Measurements from ENCODE around the gene SCAF1. TPM values are rescaled to one million over a fixed set of nuclear protein-coding genes. Genes with fewer than 3 reads are reported as not detected.
A peak's percentile ranks its signal among the peaks of the same experiment; 100 is the strongest.

The SCAF1 gene
- total and polyA plus RNA-seq, 10 of the 15 experiments (the other 5 are each of a cell fraction or from before 2014, with no cell fraction given) = 0.18 to 77.0 (median 5.3) TPM

DNA sequence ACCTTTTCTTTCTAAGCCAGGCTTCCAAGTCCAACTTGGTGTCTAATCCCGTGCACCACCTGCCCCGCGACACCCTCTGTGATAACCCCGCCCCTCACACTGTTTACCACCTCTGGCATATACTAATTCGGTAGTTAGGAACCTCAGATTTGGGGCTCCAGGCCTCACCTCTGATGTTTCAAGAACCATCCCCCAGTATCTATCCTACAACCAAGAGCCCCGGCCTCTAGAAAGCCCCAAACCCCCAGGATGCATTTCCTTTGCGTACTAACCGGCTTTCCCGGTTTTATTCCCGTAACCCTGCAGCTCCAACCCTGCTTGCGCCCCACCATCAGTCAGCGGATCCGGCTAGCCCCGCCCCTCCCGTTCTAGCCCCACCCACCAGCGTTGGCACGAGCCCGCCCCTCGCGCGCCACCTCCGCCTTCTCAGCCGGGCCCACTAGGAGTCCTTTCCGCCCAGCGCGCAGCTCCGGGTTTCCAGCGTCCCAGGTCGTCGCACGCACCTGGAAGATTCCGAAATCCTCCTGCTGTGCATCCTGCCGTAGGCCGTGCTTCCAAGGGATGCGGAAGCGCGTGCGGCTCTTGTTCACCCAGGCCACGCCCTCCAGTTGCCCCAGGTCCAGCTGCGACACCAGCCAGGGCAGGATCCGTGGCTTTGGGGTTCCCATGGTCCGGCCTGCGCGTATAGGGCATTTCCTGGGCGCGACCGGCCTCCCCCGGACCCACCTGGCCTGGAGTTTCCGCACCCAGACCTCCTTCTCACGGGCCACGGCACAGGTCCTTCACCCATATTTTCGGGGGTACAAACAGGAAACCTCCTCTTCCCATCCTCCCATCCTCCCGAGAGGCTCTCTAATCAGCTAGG lies 22.4 kb downstream of the SCAF1 start (continued):
- TF ChIP-seq NFYB (IDR thresholded peaks at IDR 0.05; ENCODE audit: insufficient read depth, low read depth, low read length) (no peak), NRF1 (conservative IDR thresholded peaks at IDR 0.05; ENCODE audit: low read depth, low read length) (no peak)

- ChIA-PET CTCF (interaction anchor here (0.6 to 5.5 kb wide), 6 partner anchors 11 to 707 kb away, joined by 3 to 80 read pairs (median 8); partner anchors contain the start of genes PRMT1, PRRG2 and SCAF1), SMC1A (ENCODE audit: uncharacterized antibody, unreplicated experiment) (interaction anchor here (1.7 to 2.2 kb wide), 5 partner anchors 11 to 72 kb away, joined by 4 to 9 read pairs (median 7); partner anchors contain the start of gene RRAS), POLR2A (interaction anchor here (0.6 to 6.0 kb wide), 10 partner anchors 12 to 329 kb away, joined by 3 to 126 read pairs (median 5); partner anchors contain the start of genes AP2A1, NOSIP, PRMT1 and PRRG2), RAD21 (ENCODE audit: unreplicated experiment) (interaction anchor here (0.8 to 3.4 kb wide), 8 partner anchors 10 to 75 kb away, joined by 3 to 34 read pairs (median 6); partner anchors contain the start of genes PRMT1, RRAS and SCAF1)
- peaks cover 14% of the 10 kb centered on the region for H3K4me1 ChIP-seq (ENCODE audit: control insufficient read depth, insufficient read depth, low read length)
- no peaks in the 10 kb centered on the region for H3K9me3 ChIP-seq (replicated peaks; ENCODE audit: control insufficient read depth, insufficient read depth, low read length)
- peak overlapping the region; percentile 91 for H3K4me2 ChIP-seq (ENCODE audit: control insufficient read depth, insufficient read depth)
- intact Hi-C loops (cut with micrococcal nuclease; ENCODE audit: unreplicated experiment) (loop anchor here (2.0 kb wide), 1 partner anchor 22 kb away; the partner anchor contains the start of gene SCAF1), in situ Hi-C loops (cut with MboI) (loop anchor here (5.0 kb wide), 1 partner anchor 168 kb away; the partner anchor contains the start of gene RPS11)
- BruUV-seq (replicated peaks) = no TSS peak
- DNase-seq (ENCODE audit: low read depth, low spot score) = no peak
- peaks cover 12 to 17% of the 10 kb centered on the region in 2 experiments for H3K36me3 ChIP-seq (ENCODE audit: control insufficient read depth in 2 of 2, insufficient read depth in 2 of 2, low read length in 1 of 2)
- 0% methylated on average over 7 of the region's 7 CpGs for WGBS (ENCODE audit: insufficient coverage, insufficient replicate concordance, low lambda C conversion rate, missing lambda C conversion rate)
- peak overlapping the region; percentile 97 for H3K9ac ChIP-seq (ENCODE audit: control insufficient read depth, insufficient read depth, low read length)
- H3K79me2 ChIP-seq (ENCODE audit: control insufficient read depth, insufficient read depth, low read length) = peaks cover 36% of the 10 kb centered on the region
- peak overlapping the region; percentile 91 for H3K27ac ChIP-seq (ENCODE audit: control insufficient read depth, insufficient read depth)
- FAIRE-seq = no peak
- H2AFZ ChIP-seq (ENCODE audit: control insufficient read depth, low read depth, low read length) = peak overlapping the region; percentile 91
- peak overlapping the region; percentile 99 for H3K4me3 ChIP-seq
- no peak for ATAC-seq
- peaks cover 4% of the 10 kb centered on the region for H4K20me1 ChIP-seq (ENCODE audit: control insufficient read depth, insufficient read depth)
- TF ChIP-seq ZNF687 (IDR thresholded peaks at IDR 0.05) (no peak), MLLT1 (IDR thresholded peaks at IDR 0.05) (peak; percentile 44; the same call in 1 of the 2 replicates), SMARCA5 (IDR thresholded peaks at IDR 0.05) (0 out of 2 replicates have a peak, but pooled peaks have one; percentile 2), DPF2 (IDR thresholded peaks at IDR 0.05) (0 out of 2 replicates have a peak, but pooled peaks have one; percentile 18), MTA3 (IDR thresholded peaks at IDR 0.05; ENCODE audit: borderline replicate concordance, low read length) (peak; percentile 80; the same call in 1 of the 2 replicates), PRDM15 (CRISPR knock-in tag; IDR thresholded peaks at IDR 0.05) (no peak)
- no peaks in the 10 kb centered on the region for H3K27me3 ChIP-seq (replicated peaks in 1 of 2; ENCODE audit: control insufficient read depth in 2 of 2, insufficient read depth in 2 of 2, low read length in 1 of 2)
These were observed 23.0 kb downstream of the SCAF1 start for GRCh38 chr19:49665036-49665350.
